ENCODE results near the gene ZBTB7C.

ZBTB7C gene

GRCh38 chr18:48356151-48356745 is 52.9 kb downstream of the ZBTB7C start:
- no peaks in the 10 kb centered on the region for H3K4me1 ChIP-seq (ENCODE audit: control insufficient read depth in 1 of 2, insufficient read depth in 1 of 2, low read depth in 1 of 2, low read length in 1 of 2)
- peaks cover 33% of the 10 kb centered on the region for H3K27me3 ChIP-seq
- no peaks in the 10 kb centered on the region for H3K9me3 ChIP-seq
- H3K36me3 ChIP-seq: no peaks in the 10 kb centered on the region
- H3K4me3 ChIP-seq (ENCODE audit: low read depth in 1 of 2, low read length in 1 of 2): no peak overlapping the region
- H3K27ac ChIP-seq: no peak overlapping the region
- TF ChIP-seq CTCF (IDR thresholded peaks at IDR 0.05): no peak

GRCh38 chr18:48355276-48356115 is 53.7 kb downstream of the ZBTB7C start:
- H3K4me3 ChIP-seq (ENCODE audit: low read depth in 1 of 2, low read length in 1 of 2): no peak overlapping the region
- TF ChIP-seq CTCF (IDR thresholded peaks at IDR 0.05): no peak
- peaks cover 37% of the 10 kb centered on the region for H3K27me3 ChIP-seq
- no peaks in the 10 kb centered on the region for H3K9me3 ChIP-seq
- H3K27ac ChIP-seq: no peak overlapping the region
- no peaks in the 10 kb centered on the region for H3K36me3 ChIP-seq
- H3K4me1 ChIP-seq (ENCODE audit: control insufficient read depth in 1 of 2, insufficient read depth in 1 of 2, low read depth in 1 of 2, low read length in 1 of 2): no peaks in the 10 kb centered on the region

GRCh38 chr18:48354746-48355260 is 54.4 kb downstream of the ZBTB7C start:
- no peaks in the 10 kb centered on the region for H3K36me3 ChIP-seq
- peaks cover 37% of the 10 kb centered on the region for H3K27me3 ChIP-seq
- no peaks in the 10 kb centered on the region for H3K4me1 ChIP-seq (ENCODE audit: control insufficient read depth in 1 of 2, insufficient read depth in 1 of 2, low read depth in 1 of 2, low read length in 1 of 2)
- H3K27ac ChIP-seq: no peak overlapping the region
- TF ChIP-seq CTCF (IDR thresholded peaks at IDR 0.05): no peak
- no peak overlapping the region for H3K4me3 ChIP-seq (ENCODE audit: low read depth in 1 of 2, low read length in 1 of 2)
- no peaks in the 10 kb centered on the region for H3K9me3 ChIP-seq

GRCh38 chr18:48352051-48352755 is 57.0 kb downstream of the ZBTB7C start:
- no peak overlapping the region for H3K4me3 ChIP-seq (ENCODE audit: low read depth in 1 of 2, low read length in 1 of 2)
- no peaks in the 10 kb centered on the region for H3K4me1 ChIP-seq (ENCODE audit: control insufficient read depth in 1 of 2, insufficient read depth in 1 of 2, low read depth in 1 of 2, low read length in 1 of 2)
- no peak overlapping the region for H3K27ac ChIP-seq
- no peaks in the 10 kb centered on the region for H3K9me3 ChIP-seq
- H3K27me3 ChIP-seq: peaks cover 41% of the 10 kb centered on the region
- no peaks in the 10 kb centered on the region for H3K36me3 ChIP-seq
- TF ChIP-seq CTCF (IDR thresholded peaks at IDR 0.05): no peak

GRCh38 chr18:48351216-48352050 is 57.8 kb downstream of the ZBTB7C start:
- Histone ChIP-seq H3K4me3 (ENCODE audit: low read depth in 1 of 2, low read length in 1 of 2) (no peak overlapping the region), H3K36me3 (no peaks in the 10 kb centered on the region), H3K27me3 (peaks cover 35% of the 10 kb centered on the region), H3K9me3 (no peaks in the 10 kb centered on the region), H3K4me1 (ENCODE audit: control insufficient read depth in 1 of 2, insufficient read depth in 1 of 2, low read depth in 1 of 2, low read length in 1 of 2) (no peaks in the 10 kb centered on the region), H3K27ac (no peak overlapping the region)
- TF ChIP-seq CTCF (IDR thresholded peaks at IDR 0.05): no peak

Measured in neutrophil (primary cell).